ENCODE results near the gene ZFYVE16. TPM values are rescaled to one million over a fixed set of nuclear protein-coding genes. Genes with fewer than 3 reads are reported as not detected.

ZFYVE16 gene
- 58.1 and 113 TPM in 2 replicates for total RNA-seq (ENCODE audit: low replicate concordance)

DNA sequence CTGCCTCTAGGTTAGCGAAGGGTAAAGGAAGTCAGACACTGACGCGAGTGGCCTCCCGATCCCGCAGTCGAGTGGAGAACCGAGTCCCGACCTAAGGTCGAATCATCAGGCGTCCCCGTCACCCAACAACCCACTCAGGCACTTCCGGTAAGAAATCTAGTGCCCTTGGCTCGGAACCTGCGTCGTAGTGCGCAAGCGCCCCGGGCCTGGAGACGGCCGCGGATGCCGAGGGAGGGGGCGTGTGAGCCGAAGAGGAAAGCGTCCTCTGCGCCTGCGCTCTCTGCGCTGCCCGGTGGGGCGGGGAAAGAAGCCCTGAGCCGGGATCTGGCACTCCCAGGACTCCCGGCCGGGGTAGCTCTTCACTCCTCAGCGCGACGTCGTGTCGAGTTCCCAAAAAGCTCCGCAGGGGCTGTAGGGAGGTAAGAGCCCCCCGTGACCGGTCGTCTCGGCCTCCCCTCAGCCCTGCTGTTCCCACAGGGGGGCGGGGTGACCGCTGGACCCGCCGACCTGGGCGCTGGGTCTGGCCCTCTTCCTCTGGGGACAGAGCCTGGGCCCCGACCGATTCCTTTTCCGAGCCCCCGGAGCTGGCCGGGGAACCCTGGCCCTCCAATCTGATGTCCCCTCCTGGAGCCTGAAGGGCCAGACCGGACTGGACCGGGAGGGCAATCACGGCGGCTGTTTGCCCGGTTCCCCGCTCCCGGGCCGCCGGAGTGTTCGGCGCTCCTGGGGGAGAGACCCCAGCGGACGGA, at the start of gene ZFYVE16:
Gene ZFYVE16, plus strand, starts transcription at position 330 of the 749 bp plus-strand sequence. CDS start 26,084 bp downstream, outside the sequence.
- H3K9me3 Mint-ChIP-seq: no peaks in the 10 kb centered on the region
- Histone ChIP-seq H3K4me2 (peak within 1 kb of the TSS; percentile 94), H3F3A (ENCODE audit: low read depth) (peaks cover 13% of the 10 kb centered on the region), H3K9me3 (ENCODE audit: low read depth) (no peaks in the 10 kb centered on the region), H3K27ac (peak within 1 kb of the TSS; percentile 95), H3K9ac (peak within 1 kb of the TSS; percentile 81), H3K4me3 (peak within 1 kb of the TSS; percentile 92), H3K79me2 (ENCODE audit: low read depth) (peaks cover 48% of the 10 kb centered on the region), H3K4me1 (peaks cover 11% of the 10 kb centered on the region), H3K36me3 (peaks cover 10% of the 10 kb centered on the region), H3K27me3 (no peaks in the 10 kb centered on the region), H4K20me1 (ENCODE audit: low read depth) (no peaks in the 10 kb centered on the region), H2AFZ (replicated peaks) (peak within 1 kb of the TSS; percentile 80)
- peaks cover 13% of the 10 kb centered on the region for H3K36me3 Mint-ChIP-seq
- peak; percentile 99 for DNase-seq (ENCODE audit: low spot score)
- peaks cover 10% of the 10 kb centered on the region for H3K4me1 Mint-ChIP-seq
- H3K27me3 Mint-ChIP-seq (ENCODE audit: insufficient read depth, low read depth): peaks cover 2% of the 10 kb centered on the region
- peak within 1 kb of the TSS; percentile 96 for H3K4me3 Mint-ChIP-seq
- TF ChIP-seq, protein P1, sequence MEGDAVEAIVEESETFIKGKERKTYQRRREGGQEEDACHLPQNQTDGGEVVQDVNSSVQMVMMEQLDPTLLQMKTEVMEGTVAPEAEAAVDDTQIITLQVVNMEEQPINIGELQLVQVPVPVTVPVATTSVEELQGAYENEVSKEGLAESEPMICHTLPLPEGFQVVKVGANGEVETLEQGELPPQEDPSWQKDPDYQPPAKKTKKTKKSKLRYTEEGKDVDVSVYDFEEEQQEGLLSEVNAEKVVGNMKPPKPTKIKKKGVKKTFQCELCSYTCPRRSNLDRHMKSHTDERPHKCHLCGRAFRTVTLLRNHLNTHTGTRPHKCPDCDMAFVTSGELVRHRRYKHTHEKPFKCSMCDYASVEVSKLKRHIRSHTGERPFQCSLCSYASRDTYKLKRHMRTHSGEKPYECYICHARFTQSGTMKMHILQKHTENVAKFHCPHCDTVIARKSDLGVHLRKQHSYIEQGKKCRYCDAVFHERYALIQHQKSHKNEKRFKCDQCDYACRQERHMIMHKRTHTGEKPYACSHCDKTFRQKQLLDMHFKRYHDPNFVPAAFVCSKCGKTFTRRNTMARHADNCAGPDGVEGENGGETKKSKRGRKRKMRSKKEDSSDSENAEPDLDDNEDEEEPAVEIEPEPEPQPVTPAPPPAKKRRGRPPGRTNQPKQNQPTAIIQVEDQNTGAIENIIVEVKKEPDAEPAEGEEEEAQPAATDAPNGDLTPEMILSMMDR (IDR thresholded peaks at IDR 0.05): peak; percentile 44
- TF ChIP-seq EZH2 (IDR thresholded peaks at IDR 0.05): no peak
- H3K27ac Mint-ChIP-seq: peak within 1 kb of the TSS; percentile 97

DNA sequence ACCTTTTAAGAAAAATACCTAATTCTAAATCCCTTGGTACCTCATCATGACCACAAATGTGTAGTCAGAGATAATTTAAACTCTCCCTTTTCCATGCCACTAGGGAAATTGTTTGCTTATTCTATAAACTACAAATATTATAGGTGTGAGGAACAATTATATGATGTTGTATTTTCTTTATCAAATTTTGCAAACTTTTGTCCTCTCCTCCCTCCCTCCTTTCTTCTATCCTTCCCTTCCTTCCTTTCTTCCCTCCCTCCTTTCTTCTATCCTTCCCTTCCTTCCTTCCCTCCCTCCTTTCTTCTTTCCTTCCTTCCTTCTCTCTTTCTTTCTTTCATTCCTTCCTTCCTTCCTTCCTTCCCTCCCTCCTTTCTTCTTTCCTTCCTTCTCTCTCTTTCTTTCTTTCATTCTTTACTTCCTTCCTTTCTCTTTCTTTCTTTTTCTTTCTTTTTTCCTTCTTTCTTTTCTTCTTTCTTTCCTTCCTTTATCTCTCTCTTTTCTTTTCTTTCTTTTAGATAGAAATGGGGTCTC, 46.9 kb upstream of the ZFYVE16 start:
- H3K9me3 Mint-ChIP-seq: no peaks in the 10 kb centered on the region
- H3K4me1 Mint-ChIP-seq: no peaks in the 10 kb centered on the region
- H4K20me1 ChIP-seq (ENCODE audit: low read depth): no peaks in the 10 kb centered on the region
- no peaks in the 10 kb centered on the region for H3F3A ChIP-seq (ENCODE audit: low read depth)
- H3K27ac Mint-ChIP-seq: peak overlapping the region; percentile 13
- no peak overlapping the region for H3K4me3 Mint-ChIP-seq
- no peaks in the 10 kb centered on the region for H3K4me1 ChIP-seq
- no peak overlapping the region for H3K9ac ChIP-seq
- no peaks in the 10 kb centered on the region for H3K27me3 ChIP-seq
- no peak overlapping the region for H3K4me2 ChIP-seq
- no peak overlapping the region for H3K27ac ChIP-seq
- no peaks in the 10 kb centered on the region for H3K79me2 ChIP-seq (ENCODE audit: low read depth)
- H3K36me3 Mint-ChIP-seq: no peaks in the 10 kb centered on the region
- H3K36me3 ChIP-seq: no peaks in the 10 kb centered on the region
- H2AFZ ChIP-seq (replicated peaks): no peak overlapping the region
- no peak overlapping the region for H3K4me3 ChIP-seq
- H3K27me3 Mint-ChIP-seq (ENCODE audit: insufficient read depth, low read depth): peaks cover 3% of the 10 kb centered on the region
- H3K9me3 ChIP-seq (ENCODE audit: low read depth): no peaks in the 10 kb centered on the region
- no peak for DNase-seq (ENCODE audit: low spot score)
- TF ChIP-seq EZH2phosphoT487 (IDR thresholded peaks at IDR 0.05): no peak
- TF ChIP-seq, protein P1 (IDR thresholded peaks at IDR 0.05): no peak
- no peak for TF ChIP-seq EZH2 (IDR thresholded peaks at IDR 0.05)

DNA sequence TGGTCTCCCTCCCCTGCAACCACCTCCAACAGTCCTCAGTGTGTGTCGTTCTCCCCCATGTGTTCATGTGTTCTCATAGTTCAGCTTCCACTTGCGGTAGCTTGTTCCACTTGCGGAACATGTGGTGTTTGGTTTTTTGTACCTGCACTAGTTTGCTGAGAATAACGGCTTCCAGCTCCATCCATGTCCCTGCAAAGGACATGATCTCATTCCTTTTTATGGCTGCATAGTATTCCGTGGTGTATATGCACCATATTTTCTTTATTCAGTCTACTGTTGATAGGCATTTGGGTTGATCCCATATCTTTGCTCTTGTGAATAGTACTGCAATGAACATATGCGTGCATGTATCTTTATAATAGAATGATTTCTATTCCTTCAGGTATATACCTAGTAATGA, 43.0 kb upstream of the ZFYVE16 start:
- H3K4me1 ChIP-seq: peaks cover 13% of the 10 kb centered on the region

More for the DNA sequence above, 43.0 kb upstream of the ZFYVE16 start:
- Histone ChIP-seq H4K20me1 (ENCODE audit: low read depth) (no peaks in the 10 kb centered on the region), H3K9me3 (ENCODE audit: low read depth) (no peaks in the 10 kb centered on the region), H3K27me3 (no peaks in the 10 kb centered on the region), H2AFZ (replicated peaks) (no peak overlapping the region), H3K4me3 (no peak overlapping the region), H3K27ac (no peak overlapping the region), H3K36me3 (no peaks in the 10 kb centered on the region), H3K9ac (no peak overlapping the region), H3F3A (ENCODE audit: low read depth) (peaks cover 6% of the 10 kb centered on the region), H3K79me2 (ENCODE audit: low read depth) (no peaks in the 10 kb centered on the region), H3K4me2 (no peak overlapping the region)
- DNase-seq (ENCODE audit: low spot score): no peak
- H3K4me1 Mint-ChIP-seq: peaks cover 11% of the 10 kb centered on the region
- H3K27ac Mint-ChIP-seq: no peak overlapping the region
- H3K4me3 Mint-ChIP-seq: no peak overlapping the region
- no peak for TF ChIP-seq EZH2phosphoT487 (IDR thresholded peaks at IDR 0.05)
- no peak for TF ChIP-seq EZH2 (IDR thresholded peaks at IDR 0.05)
- TF ChIP-seq, protein P1 (IDR thresholded peaks at IDR 0.05): no peak
- no peaks in the 10 kb centered on the region for H3K36me3 Mint-ChIP-seq
- H3K27me3 Mint-ChIP-seq (ENCODE audit: insufficient read depth, low read depth): peaks cover 3% of the 10 kb centered on the region
- H3K9me3 Mint-ChIP-seq: no peaks in the 10 kb centered on the region

Data from neural progenitor cell (in vitro differentiated cells).